D721Med (cell line): ENCODE data around the gene FOXL3.

Experiments used
- DNase-seq: peaks from one replicate; pipeline ENCODE4 v3.0.0; 2011; ENCODE audit warnings: low spot score; ENCODE audit not compliant: insufficient read length
- FAIRE-seq: peaks from 2 replicates; lab custom pipeline; 2011; peaks lifted over from hg19 to GRCh38; lab: Jason Lieb, UNC
- CTCF ChIP-seq: IDR thresholded peaks from 2 replicates; pipeline ENCODE4 v1.5.1; 2012; ENCODE audit warnings: mild to moderate bottlenecking, control low read depth; ENCODE audit not compliant: insufficient read depth; ENCODE audit errors: missing control alignments

FOXL3 gene

GRCh38 chr7:305410-306151, 15.6 kb downstream of the FOXL3 start:
- no peak for FAIRE-seq

GRCh38 chr7:307970-308369, 18.0 kb downstream of the FOXL3 start:
- TF ChIP-seq CTCF, result no peak
- no peak for FAIRE-seq

More at GRCh38 chr7:305410-306151, 15.6 kb downstream of the FOXL3 start:
- TF ChIP-seq CTCF, result no peak
- no peak for DNase-seq

GRCh38 chr7:309586-310228, 19.7 kb downstream of the FOXL3 start:
- FAIRE-seq (no peak), DNase-seq (no peak)
- TF ChIP-seq CTCF, result no peak

More at GRCh38 chr7:307970-308369, 18.0 kb downstream of the FOXL3 start:
- DNase-seq, result no peak

GRCh38 chr7:311131-311680, 21.2 kb downstream of the FOXL3 start:
- no peak for TF ChIP-seq CTCF
- no peak for DNase-seq
- FAIRE-seq, result no peak

- FAIRE-seq (no peak), DNase-seq (no peak)
- no peak for TF ChIP-seq CTCF
These were observed 21.8 kb downstream of the FOXL3 start for GRCh38 chr7:311796-312195.

GRCh38 chr7:312424-312823, 22.5 kb downstream of the FOXL3 start:
- DNase-seq, result no peak
- no peak for FAIRE-seq
- no peak for TF ChIP-seq CTCF

- no peak for TF ChIP-seq CTCF
- DNase-seq, result no peak
- FAIRE-seq, result no peak
These were observed 24.9 kb downstream of the FOXL3 start for GRCh38 chr7:314853-315252.
